GM19438 (cell line): ENCODE results near the gene DAP.

ENCODE experiments used
- ATAC-seq: cut with Tn5 transposase; IDR thresholded peaks from one replicate; pipeline ENCODE4 v1.9.1; 2021; ENCODE audit warnings: low read depth; ENCODE audit not compliant: unreplicated experiment

DAP gene

DNA sequence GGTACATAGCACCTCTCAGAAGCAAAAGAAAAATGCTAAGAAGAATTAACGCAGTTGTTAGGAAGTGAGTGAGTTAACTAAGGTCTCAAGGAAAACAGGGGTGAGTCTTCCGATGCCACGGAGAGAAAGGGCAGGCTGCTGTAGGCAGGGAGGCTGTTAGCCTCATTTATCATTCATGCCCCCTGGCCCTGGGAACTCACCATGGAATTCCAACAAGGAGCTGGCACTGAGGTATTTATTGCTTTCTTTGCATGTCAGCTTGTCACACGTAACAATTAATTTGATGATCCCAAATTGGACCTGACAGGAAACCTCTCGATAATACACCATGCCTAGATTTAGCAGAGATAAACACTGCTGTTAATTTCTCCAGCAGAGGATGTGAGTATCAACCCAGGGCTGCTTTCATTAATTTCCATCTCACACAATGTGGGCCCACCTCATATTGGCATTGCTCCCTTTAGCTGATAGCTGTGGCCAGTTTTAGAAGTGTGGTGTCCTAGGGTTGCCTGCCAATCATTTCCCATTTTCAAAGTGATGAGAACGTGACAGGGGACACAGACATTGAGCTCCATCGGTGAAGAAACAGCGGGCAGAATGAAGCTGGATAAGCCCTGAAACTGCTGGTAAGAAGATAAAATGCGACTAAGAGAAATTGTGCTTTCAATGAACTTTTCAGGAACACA, 45.3 kb downstream of the DAP start:
- no peak for ATAC-seq

DNA sequence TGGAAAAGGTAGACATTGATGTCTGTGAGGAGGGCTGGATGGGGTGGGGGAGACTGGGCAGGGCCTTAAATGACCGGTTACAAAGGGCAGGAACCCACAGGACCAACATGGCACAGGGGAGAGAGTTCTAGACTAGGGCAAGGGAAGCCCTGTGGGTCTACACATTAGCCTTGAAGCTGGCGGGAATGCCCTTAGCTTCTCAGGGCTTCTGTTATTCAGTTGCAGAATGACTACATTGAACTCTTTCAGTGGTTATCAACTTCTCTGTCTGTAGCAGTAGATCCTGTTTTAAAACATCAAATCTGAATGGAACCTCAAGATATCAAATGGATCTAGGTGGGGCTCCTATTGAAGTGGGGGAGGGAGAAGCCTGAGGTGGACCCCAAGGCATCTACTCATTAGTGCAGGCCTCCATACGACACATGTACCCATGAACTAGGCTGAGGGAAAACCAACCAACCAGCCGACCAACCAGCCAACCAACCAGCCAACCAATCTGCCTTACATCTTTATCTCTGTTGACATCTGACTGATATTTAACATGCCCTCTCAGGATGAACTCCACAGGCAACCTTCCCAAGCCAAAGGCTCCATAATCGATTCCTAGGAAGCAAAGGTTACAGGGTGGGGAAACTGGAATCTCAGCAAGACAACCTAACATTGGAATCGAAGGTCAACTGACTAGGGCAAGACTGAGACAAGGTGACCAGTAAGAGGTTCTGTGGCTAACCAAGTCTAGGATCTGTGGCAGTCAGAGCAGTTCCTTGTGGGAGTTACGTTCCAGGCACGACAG, 48.3 kb downstream of the DAP start:
- ATAC-seq, result no peak

DNA sequence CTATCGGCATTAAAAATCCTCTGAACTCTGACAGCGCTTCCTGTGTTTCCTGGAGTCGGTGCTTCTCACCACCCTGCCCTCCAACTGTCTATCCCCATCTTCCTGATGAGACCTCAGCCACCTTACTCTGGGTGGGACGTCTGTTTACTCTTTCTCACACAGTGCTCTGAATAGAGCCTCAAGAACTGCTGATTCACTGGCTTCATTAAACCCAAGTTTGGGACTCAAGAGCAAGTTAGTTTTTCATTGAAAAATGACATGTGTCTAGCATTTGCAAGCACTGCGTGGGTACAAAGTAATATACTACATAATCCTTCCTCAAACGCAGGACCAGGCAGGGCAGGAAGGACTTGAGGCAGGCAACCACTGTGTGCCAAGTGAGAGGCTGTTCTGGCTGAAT, 49.5 kb downstream of the DAP start:
- ATAC-seq, result no peak

DNA sequence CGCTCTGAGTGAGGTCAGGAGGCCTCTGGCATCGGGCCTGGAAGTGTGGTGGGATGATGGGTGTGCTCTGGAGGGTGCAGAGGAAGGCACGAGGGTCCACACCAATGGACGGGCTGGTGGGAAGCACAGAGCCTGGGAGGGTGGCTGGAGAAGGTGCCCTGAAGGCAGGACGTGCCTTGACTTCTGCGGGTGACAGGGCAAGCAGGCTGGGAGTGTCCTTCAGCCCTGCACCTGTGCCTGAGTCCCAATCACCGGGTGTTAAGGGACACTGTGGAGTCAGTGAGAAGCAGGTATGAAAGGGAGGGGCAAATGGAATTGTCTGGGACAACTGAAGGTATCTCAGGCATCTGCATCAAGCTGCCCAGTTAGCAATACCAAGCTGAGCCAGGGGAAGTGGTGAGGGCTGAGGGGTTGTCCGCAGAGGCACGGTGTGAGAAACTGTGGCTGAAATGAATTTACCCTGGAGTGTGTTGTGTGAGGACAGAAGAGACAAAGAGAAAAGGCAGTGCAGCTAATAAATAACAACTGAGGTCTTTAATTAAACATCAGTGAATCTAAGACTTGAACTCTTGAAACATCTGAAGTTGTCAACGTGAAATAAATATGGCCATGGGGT, 50.4 kb downstream of the DAP start:
- no peak for ATAC-seq

DNA sequence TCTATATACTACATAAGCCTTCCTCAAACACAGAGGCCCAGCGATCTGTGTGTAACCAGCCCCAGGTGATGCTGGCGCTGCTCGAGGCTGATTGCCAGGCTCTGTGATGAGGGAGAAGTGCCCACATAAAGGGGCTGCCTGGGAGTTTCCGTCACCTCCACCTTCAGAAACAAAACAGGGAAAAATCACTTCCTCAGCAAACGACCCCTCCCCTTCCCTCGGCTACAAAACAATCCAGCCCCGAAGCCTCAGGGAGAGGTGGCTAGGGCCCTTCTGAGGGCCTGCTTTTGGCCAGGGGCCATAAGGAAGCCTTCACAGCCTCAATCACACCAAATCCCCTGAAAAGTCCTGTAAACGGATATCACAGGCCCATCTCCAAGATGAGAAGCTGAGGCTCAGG, 51.1 kb downstream of the DAP start:
- ATAC-seq, result no peak

DNA sequence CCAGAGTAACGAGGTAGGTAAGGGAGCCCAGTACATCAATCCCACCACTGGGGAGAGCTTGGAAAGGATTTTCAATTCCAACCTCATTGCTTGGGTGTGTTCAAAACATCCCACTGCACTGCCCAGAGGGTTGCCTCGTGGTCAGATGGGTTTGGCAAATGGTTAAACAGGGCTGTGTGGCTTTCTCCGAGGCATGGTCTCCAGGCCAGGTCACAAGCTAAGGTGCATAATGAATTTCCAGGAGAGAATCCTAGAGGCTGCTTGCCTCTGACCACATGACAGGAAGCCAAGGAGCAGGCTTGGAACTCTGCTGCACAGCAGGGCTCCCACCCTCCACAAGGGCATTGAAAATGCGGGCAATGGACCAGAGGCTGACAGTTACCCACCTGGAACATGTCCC, 51.6 kb downstream of the DAP start:
- ATAC-seq, result no peak

DNA sequence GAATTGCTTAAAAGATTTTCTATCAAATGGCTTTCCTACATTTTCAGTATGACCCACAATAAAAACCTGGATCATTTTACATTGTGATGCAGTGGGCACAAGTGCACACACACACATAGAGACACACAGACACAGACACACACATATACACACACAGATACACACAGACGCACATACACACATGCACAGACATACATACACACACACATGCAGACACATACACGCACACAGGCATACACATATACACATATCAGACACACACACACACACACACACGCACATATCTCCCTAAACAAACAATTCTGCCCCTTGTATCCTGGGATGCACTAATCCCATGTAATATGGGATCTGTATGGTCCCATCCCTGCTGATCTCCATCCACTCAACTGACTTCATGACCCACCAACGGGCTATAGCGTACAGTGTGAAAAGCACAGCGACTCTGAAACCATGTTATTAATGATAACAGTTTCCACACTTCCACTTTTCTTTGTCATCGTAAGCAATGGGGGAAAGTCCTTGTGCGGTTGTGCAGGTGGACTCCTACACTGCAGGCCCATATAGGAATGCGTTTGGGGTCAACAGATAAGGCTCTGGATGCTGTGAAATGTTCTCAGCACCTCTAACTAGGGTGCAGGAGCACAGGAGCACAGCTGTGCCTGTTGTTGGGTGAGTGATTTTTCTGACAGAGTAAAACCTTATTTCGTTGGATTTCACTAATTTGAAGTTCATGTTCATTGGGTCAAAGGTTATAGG, 52.7 kb downstream of the DAP start:
- ATAC-seq, result no peak

DNA sequence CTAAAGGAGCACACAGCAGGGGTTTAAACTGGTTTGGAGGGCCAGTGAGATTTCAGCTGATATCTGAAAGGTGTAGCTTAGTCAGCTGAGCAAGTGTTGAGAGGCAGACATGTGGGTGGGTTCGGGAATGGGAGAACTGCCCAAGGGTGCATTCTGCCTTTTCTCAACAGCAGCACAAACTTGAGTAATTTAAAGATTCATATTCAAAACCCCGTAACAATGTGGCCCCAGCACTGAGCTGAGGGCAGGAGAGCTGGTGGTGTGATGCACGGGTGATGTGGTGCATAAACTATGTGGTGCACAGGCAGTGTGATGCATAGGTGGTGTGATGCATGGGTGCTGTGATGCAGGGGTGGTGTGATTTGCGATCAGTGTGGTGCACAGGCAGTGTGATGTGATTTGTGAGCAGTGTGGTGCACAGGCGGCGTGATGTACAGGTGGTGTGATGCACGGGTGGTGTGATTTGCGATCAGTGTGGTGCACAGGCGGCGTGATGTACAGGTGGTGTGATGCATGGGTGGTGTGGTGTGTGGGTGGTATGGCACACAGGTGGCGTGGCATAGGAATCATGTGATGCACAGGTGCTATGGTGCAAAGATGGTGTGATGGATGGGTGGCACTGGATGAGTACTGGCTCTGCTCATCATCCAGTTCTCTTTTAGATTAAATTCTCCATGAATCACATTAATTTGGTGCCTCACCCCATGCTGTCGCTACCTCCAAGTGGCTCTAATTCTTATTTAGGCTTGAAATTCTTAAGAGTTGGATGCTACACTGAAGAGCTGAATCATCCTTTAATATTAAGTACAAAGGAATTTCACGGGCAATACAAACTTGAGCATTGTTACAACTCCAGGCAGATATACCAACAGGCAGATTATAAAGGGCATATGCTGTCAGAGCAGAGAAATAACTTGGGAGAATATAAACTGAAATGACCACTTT, 53.6 kb downstream of the DAP start:
- no peak for ATAC-seq

DNA sequence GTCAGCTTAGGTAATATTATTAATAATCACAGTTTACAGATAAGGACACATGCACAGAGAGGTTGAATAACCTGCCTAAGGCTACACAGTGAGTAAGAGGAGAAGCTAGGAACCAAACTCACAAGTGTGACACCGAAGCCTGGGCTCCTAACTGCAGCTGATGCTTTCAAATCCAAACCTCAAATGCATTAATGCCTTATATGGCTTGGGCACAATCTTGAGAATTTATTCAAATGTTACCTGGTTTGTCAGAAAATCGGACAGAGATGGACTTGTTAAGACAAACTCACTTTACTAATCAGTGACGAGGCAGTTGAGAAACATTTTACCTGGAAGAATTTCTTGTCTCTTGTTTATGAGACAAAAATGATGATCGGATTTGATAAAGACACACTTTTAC, 54.7 kb downstream of the DAP start:
- ATAC-seq, result no peak

DNA sequence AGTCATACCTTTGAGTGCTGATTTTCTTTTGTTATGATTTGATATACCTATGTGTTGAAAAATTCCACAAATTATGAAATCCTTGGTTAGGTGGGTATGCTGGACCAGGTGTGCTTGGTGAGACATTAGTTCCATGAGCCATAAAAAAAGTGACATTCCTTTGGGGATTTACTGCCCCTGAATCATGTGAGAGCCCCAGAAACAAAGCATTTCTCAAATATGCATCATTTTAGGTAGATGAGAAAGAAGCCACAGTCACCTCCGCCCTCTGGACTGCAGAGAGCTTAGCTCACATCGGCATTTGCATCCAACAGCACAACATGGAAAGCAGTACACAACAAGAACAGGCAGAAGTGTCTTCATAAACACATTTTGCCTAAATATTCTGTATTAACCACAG, 55.3 kb downstream of the DAP start:
- ATAC-seq, result no peak

DNA sequence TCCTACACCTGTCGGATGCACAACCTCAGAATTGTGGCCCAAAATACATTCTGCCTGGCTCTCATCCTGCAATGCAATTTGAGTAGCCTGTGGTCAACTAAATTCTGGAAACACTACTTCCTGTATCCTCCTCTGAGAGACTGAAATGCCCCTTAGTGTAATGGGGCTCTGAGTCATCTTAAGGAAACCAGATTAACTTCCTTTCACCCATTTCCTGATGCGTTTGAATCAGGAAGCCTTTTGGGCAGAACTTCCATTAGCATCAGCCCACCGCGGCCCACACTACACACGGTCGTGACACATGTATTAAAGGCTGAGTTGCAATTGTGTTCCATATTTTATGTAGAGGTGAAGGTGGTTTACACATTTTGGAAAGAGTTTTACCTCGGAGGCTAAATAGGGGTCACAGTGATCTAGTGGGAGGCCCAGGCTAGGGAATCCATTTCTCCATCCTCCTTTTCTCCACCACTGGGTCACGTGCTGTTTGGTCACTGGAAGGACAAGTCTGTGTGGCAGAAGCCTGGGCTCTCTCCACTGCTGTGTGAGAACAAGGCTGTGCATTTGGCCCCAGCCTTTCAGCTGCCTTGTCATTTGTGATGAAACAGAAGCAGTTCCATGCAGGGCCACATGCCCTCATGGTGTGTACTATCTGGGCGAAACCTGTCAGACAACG, 55.9 kb downstream of the DAP start:
- ATAC-seq, result no peak

DNA sequence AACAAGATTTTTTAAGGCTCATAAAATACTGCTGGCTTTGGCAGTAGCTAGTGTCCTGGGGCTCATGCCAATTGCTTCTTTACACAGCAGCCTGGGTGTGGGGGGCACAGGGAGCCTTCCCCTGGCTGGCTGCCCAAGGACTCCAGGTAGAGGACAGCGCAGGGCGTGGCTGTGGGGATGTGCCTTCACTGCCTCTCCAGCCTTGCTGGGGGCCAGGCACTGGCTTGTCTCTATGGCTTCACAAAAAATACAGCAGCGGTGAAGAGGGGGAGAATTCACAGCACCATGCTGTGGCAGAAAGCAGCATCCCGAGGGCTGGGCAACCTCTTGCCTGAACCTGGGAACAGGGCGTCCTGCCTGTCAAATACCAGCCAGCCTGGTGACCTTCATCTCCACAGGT, 57.4 kb downstream of the DAP start:
- no peak for ATAC-seq

DNA sequence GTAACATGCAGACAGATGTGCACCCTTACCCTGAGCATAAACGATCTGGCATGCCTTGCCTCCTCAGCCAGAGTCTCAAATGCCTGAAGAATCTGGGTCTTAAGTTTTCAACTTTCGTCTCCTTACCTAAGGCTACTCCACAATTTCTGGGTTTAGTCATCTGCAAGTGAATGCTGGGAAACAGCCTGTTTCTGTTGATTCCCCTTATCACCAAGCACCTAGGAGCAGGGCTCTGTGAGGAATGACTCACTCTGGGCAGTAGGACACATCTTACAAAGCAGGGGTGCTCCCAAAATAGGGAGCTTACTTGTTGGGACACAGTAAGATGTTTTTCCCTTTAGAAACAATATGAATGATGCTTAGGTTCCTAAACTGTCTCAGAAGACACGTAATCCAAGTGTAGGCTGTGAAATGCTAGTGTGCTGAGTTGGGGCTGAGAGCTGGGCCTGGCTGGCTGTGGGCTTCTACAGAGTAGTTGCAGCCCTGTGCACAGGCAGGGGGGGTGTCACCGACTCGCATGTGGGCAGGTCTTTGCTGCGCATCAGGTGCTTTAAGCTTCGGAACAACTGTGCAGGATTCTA, 58.0 kb downstream of the DAP start:
- ATAC-seq, result no peak

DNA sequence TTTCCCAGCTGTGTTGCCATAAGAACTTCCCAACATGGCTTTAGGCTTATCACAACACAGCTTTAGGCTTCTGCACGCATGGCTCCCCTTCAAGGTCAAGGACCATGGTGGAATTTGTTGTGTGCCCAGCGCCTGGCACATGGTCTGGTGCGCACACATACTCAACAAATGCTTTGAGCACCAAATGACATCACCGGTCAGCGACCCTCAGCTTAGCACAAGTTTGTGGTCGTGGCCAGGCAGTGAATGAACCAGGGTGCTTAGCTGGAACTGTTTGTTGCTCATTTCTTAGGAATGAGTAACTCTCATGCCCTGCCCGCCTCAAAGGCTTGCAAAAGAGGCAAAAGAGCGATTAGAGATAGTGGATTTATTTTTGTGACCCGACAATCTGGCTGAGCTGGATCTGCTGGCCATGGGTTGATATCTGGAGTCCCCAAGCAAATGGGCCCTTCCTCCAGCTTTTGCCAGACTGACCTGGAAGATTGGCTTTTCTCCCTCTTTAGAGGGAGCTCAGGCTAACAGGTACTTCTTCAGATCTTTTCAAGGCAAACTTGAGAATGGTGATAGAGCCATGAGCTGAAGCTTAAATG, 58.9 kb downstream of the DAP start:
- no peak for ATAC-seq

DNA sequence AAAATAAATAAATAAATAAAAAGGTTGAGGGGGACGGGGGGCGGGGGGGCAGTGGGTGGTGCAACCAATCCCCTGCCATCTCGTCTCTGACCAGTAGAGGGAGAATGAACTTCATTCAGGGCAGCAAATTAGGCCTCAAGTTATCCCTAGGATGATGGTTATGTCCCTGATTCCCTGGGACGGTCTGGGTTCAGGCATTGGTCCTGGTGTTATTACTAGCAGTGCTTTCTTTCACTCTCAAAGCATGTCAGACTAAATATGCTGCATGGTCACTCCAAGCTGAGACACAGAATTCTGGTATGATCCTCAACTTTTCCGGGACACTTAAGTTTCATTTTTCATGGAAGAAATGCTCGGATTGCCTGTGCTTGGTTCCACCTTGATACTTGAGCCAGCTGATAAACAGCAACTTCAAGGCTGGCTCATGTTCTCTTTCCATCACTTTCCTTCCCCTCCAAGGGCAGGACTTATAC, 59.4 kb downstream of the DAP start:
- ATAC-seq, result no peak

DNA sequence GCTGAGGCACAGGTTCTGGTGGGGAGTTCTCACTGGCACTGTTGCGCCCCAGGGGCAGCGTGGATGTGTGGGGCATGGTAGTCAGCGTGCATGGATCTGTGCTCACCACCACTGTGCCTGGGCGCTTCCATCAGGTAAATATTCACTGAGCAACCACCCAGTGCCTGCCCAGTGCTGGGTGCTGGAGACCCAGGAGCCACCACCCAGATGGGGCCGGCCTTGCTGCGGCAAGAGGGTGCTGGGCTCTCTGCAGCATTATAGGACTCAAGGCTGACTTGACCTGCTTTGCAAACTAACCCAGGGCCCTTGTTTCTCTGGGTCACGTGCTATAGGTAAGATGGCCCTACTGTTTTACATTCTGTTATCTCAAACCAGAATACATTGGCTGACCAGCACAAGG, 60.5 kb downstream of the DAP start:
- peak; percentile 5 for ATAC-seq

DNA sequence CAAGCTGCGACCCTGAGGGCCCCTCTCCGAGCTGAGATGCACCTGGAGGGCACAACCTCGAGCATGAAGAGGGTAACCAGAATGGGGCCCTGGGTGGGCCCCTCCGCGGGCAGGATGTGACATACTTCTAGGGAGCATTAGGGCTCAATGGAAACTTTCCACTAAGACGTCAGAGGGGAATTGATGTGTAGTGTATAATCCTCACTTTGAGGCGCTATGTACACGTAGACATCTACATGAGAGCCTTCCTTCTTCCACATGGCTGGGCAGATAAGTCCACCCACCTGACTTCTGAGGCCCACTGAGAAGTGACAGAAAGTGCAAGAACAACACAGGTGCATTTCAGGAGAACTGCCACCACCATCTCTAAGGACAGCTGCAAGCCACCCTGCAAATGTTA, 61.0 kb downstream of the DAP start:
- peak; percentile 71 for ATAC-seq

DNA sequence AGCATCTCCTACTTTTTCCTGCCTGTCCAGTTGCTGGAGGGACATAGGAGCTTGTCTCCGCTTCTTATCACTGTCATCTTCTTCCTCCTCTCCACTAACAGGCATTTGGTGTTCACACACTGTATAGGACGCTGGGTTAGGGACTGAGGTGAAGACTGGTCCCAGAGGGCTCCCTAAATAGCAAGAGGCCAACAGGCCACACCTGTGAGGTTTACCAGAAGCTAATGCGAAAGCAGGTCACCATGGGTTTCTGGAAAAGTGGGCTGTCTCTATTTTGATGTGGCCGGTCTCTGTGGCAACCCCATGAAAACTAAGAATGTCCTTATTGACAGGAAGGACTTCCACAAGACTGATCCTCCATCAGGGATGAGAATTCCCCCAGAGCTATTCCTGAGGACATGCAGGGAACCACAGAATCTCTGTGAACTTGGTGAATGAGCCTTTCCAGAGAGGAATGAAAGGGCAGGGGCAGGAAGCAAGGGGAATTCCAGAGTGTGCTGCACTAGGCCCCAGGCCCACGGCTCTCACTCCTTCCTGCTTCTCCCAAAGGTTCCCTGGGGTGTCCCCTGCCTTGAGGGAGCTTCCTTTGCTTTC, 61.7 kb downstream of the DAP start:
- ATAC-seq, result peak; percentile 55
